Measurements from ENCODE around the gene RNF34. TPM values are rescaled to one million over a fixed set of nuclear protein-coding genes. Genes with fewer than 3 reads are reported as not detected.

Gene RNF34
- total RNA-seq, 1 experiment from 2014 or later: 40.9 TPM

DNA sequence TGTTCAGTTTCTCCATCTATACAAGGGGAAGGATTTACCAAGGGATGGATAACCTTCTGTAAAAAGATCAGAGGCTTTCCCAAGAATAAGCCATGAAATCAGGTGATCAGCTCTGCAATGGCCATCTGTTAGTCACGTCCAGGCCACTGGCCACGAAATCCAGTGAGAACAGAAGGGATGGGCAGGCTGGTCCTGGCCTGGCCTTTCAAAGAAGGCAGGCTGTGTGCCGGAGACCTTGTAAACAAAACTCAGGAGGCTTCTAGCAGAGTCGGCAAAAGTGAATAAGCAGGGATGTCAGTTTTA, 68.5 kb downstream of the RNF34 start:
- BruUV-seq (replicated peaks): no TSS peak
- Mint-ChIP-seq H3K27me3 (ENCODE audit: insufficient read depth, unreplicated experiment) (no peaks in the 10 kb centered on the region), H3K27ac (ENCODE audit: low read depth, unreplicated experiment) (no peak overlapping the region), H3K9me3 (ENCODE audit: unreplicated experiment) (no peaks in the 10 kb centered on the region), H3K36me3 (ENCODE audit: insufficient read depth, unreplicated experiment) (no peaks in the 10 kb centered on the region), H3K4me3 (ENCODE audit: unreplicated experiment) (no peak overlapping the region), H3K4me1 (ENCODE audit: insufficient read depth, unreplicated experiment) (peaks cover 9% of the 10 kb centered on the region)
- TF ChIP-seq CTCF (IDR thresholded peaks at IDR 0.05; ENCODE audit: unreplicated experiment): no peak
- intact Hi-C loops (cut with micrococcal nuclease): no loop called here
- DNase-seq (ENCODE audit: unreplicated experiment): no peak
- ChIA-PET POLR2A (interaction anchor here (0.6 to 1.2 kb wide), 3 partner anchors 68 to 333 kb away, joined by 3 to 4 read pairs (median 3); partner anchors contain the start of gene RNF34), CTCF (interaction anchor here (0.6 to 1.2 kb wide), 2 partner anchors 129 to 156 kb away, joined by 3 to 4 read pairs; no protein-coding TSS in a partner anchor)

DNA sequence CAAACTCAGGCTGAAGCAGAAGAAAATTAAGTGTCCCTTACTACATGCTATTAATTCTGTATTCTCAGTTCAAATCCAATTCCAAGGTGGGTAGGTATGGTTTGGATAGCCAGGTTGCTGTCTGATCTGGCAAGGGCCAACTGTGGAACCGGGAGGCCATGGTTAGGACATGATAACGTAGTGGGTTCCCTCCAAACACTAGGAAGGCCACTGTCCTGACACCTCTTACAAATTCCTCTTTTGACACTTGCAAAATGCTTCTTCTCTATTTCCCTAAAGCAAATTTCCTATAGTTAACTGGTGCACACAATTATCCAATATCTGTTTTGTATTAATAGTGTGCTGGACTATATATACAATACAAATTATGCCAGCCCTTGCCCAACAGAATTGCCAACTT, 70.8 kb downstream of the RNF34 start:
- no peak for TF ChIP-seq CTCF (IDR thresholded peaks at IDR 0.05; ENCODE audit: unreplicated experiment)
- peaks cover 5% of the 10 kb centered on the region for H3K4me1 Mint-ChIP-seq (ENCODE audit: insufficient read depth, unreplicated experiment)
- H3K36me3 Mint-ChIP-seq (ENCODE audit: insufficient read depth, unreplicated experiment): no peaks in the 10 kb centered on the region
- H3K27ac Mint-ChIP-seq (ENCODE audit: low read depth, unreplicated experiment): no peak overlapping the region
- H3K4me3 Mint-ChIP-seq (ENCODE audit: unreplicated experiment): no peak overlapping the region
- no TSS peak for BruUV-seq (replicated peaks)
- CTCF ChIA-PET: no interaction called here
- POLR2A ChIA-PET: no interaction called here
- intact Hi-C loops (cut with micrococcal nuclease): no loop called here
- H3K27me3 Mint-ChIP-seq (ENCODE audit: insufficient read depth, unreplicated experiment): no peaks in the 10 kb centered on the region
- no peaks in the 10 kb centered on the region for H3K9me3 Mint-ChIP-seq (ENCODE audit: unreplicated experiment)
- DNase-seq (ENCODE audit: unreplicated experiment): no peak

DNA sequence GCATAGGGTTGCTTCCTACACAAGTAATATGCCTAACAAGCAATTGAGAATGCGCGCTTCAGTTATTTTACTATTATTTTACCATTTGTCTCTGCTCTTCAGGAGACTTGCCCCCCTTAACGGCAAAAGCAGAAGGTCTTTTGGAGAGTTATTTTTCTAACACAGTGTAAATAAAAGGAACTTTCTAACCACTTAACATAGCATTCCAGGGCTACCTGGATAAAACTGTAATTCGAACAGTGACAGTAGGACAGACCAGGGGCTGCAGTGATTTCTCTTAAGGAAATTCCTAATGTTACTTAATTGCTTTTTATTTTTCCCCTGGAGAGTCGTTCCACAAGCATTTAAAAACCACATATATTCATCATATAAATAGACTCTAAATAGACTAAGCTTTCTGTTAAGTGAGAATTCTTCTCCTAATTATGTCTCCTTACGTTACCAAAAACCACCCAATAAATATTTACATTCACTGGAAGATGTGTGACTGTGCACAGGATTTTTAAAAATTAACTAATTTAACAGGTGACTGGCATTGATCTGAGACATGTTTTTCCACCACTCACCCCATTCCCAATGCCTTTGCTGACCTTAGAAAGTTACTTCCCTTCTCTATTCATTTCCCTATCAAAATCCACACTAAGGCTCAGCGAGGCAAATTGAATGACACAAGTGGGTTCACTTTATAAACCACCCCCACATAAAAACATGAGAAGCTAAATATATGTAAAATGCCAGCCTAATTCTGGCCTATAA, 72.4 kb downstream of the RNF34 start:
- no peak for DNase-seq (ENCODE audit: unreplicated experiment)
- Mint-ChIP-seq H3K27ac (ENCODE audit: low read depth, unreplicated experiment) (no peak overlapping the region), H3K36me3 (ENCODE audit: insufficient read depth, unreplicated experiment) (peaks cover 6% of the 10 kb centered on the region), H3K27me3 (ENCODE audit: insufficient read depth, unreplicated experiment) (no peaks in the 10 kb centered on the region), H3K4me1 (ENCODE audit: insufficient read depth, unreplicated experiment) (no peaks in the 10 kb centered on the region), H3K4me3 (ENCODE audit: unreplicated experiment) (no peak overlapping the region), H3K9me3 (ENCODE audit: unreplicated experiment) (no peaks in the 10 kb centered on the region)
- ChIA-PET POLR2A (no interaction called here), CTCF (interaction anchor here (0.6 kb wide), 1 partner anchor 17 kb away, joined by 4 read pairs; no protein-coding TSS in a partner anchor)
- intact Hi-C loops (cut with micrococcal nuclease): no loop called here
- no TSS peak for BruUV-seq (replicated peaks)
- no peak for TF ChIP-seq CTCF (IDR thresholded peaks at IDR 0.05; ENCODE audit: unreplicated experiment)

Small RNA genes within 50 kb of the gene (microRNA-seq; reads per million reads assigned to microRNA genes)
- gene MIR7107: not detected

Other genes starting within 250 kb of the RNF34 start
- gene P2RX4, start 190.0 kb upstream of the RNF34 start, total RNA-seq (2022): 8.1 and 10.7 TPM in 2 replicates
- 31.9 and 36.3 TPM in 2 replicates for gene CAMKK2, start 103.4 kb upstream of the RNF34 start, total RNA-seq (2022)
- gene ANAPC5, start 47.7 kb upstream of the RNF34 start, total RNA-seq (2022): 85.9 and 95.6 TPM in 2 replicates
- 15.5 and 19.5 TPM in 2 replicates for gene KDM2B, start 180.9 kb downstream of the RNF34 start, total RNA-seq (2022)
- gene ORAI1, start 226.4 kb downstream of the RNF34 start, total RNA-seq (2022): 12.1 and 16.3 TPM in 2 replicates